ENCODE results near the gene MCM6. TPM values are rescaled to one million over a fixed set of nuclear protein-coding genes. Genes with fewer than 3 reads are reported as not detected.

Gene MCM6
- total RNA-seq, 4 donors from 2014 or later = 8.2 to 10.1 (median 9.8) TPM

DNA sequence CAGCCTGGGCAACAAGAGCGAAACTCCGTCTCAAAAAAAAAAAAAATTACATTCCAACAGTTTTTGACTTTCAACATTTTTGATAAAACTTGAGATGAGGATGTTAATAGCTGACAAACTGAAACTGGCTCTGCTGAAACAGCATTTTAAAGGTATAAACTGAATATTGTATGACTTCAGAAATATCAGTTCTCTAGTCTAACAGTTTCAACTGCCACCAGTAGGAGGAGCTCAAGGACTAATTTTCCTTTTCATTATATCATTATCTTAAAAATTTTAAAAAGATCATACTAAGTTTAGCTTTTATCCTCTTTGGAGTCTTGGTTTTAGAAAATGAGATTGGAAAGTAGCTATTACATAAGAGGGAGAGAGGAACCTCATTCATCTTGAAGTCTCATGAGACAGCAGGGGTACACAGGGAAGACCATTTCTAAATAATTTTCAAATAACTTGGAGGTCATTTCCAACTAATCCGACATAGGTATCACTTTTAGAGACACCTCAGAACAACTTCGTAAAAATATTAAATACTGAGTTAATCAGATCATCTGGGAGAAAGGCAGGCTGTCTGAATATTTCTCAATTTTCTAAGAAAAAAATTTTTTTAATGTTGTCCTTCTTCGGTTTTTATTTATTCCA, 37.6 kb upstream of the MCM6 start:
- Histone ChIP-seq H3K4me1 (no peaks in the 10 kb centered on the region), H3K9me3 (no peaks in the 10 kb centered on the region), H3K36me3 (peaks cover 0 to 39% of the 10 kb centered on the region in 2 donors), H3K4me3 (no peak overlapping the region), H3K27me3 (no peaks in the 10 kb centered on the region), H3K27ac (no peak overlapping the region)
- 73 to 82% methylated on average over 5 of the region's 5 CpGs for WGBS, 2 donors (ENCODE audit: low coverage in 1 of 2)
- no peak for ATAC-seq
- TF ChIP-seq, protein P1, sequence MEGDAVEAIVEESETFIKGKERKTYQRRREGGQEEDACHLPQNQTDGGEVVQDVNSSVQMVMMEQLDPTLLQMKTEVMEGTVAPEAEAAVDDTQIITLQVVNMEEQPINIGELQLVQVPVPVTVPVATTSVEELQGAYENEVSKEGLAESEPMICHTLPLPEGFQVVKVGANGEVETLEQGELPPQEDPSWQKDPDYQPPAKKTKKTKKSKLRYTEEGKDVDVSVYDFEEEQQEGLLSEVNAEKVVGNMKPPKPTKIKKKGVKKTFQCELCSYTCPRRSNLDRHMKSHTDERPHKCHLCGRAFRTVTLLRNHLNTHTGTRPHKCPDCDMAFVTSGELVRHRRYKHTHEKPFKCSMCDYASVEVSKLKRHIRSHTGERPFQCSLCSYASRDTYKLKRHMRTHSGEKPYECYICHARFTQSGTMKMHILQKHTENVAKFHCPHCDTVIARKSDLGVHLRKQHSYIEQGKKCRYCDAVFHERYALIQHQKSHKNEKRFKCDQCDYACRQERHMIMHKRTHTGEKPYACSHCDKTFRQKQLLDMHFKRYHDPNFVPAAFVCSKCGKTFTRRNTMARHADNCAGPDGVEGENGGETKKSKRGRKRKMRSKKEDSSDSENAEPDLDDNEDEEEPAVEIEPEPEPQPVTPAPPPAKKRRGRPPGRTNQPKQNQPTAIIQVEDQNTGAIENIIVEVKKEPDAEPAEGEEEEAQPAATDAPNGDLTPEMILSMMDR (IDR thresholded peaks at IDR 0.05) = peak; percentile 71 to 72 (median 71)
- TF ChIP-seq EP300 (IDR thresholded peaks at IDR 0.05) = no peak

DNA sequence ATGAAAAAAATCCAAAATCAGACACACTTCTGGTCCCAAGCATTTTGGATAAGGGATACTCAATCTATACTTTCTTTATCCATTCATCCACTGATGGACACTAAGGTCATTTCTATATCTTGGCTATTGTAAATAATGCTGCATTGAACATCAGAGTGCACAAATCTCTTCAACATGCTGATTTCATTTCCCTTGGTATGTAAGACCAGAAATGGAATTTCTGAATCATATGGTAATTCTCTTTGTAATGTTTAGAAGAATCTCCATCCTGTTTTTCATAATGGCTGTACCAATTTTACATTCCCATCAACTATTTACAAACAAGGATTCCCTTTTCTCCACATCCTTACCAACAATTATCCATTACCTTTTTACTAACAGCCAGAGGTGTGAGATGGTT, 33.7 kb upstream of the MCM6 start:
- Histone ChIP-seq H3K36me3 (peaks cover 0 to 68% of the 10 kb centered on the region in 2 donors), H3K27me3 (no peaks in the 10 kb centered on the region), H3K4me1 (no peaks in the 10 kb centered on the region), H3K4me3 (no peak overlapping the region), H3K27ac (no peak overlapping the region), H3K9me3 (no peaks in the 10 kb centered on the region)
- TF ChIP-seq POLR2AphosphoS5 (IDR thresholded peaks at IDR 0.05) (no peak), EP300 (IDR thresholded peaks at IDR 0.05) (no peak), POLR2A (IDR thresholded peaks at IDR 0.05) (no peak)
- TF ChIP-seq, protein P1 (IDR thresholded peaks at IDR 0.05) = no peak
- ATAC-seq = no peak

DNA sequence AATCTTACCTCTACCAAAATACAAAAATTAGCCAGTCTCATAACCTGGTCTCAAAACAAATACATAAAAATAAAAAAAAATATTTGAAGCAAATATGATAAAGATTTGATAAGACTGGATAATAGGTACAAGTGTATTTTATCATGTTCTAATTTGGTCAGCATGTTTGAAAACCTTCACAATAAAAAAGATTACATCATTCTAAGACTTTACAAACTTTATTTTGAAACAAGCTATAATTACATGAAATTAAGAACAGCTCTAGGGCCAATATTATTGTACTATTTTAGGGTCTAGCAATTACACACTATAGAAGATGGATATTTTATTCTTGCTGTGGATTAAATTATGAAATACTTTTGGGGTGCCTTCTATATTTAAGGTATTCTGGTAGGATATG, 29.4 kb upstream of the MCM6 start:
- H3K36me3 ChIP-seq = peaks cover 0 to 83% of the 10 kb centered on the region in 2 donors
- no peak for ATAC-seq
- no peaks in the 10 kb centered on the region for H3K27me3 ChIP-seq
- H3K9me3 ChIP-seq = no peaks in the 10 kb centered on the region
- H3K27ac ChIP-seq = no peak overlapping the region
- no peak overlapping the region for H3K4me3 ChIP-seq
- no peaks in the 10 kb centered on the region for H3K4me1 ChIP-seq
- TF ChIP-seq EP300 (IDR thresholded peaks at IDR 0.05) (no peak), POLR2AphosphoS5 (IDR thresholded peaks at IDR 0.05) (no peak), POLR2A (IDR thresholded peaks at IDR 0.05) (no peak)
- TF ChIP-seq, protein P1 (IDR thresholded peaks at IDR 0.05) = no peak

DNA sequence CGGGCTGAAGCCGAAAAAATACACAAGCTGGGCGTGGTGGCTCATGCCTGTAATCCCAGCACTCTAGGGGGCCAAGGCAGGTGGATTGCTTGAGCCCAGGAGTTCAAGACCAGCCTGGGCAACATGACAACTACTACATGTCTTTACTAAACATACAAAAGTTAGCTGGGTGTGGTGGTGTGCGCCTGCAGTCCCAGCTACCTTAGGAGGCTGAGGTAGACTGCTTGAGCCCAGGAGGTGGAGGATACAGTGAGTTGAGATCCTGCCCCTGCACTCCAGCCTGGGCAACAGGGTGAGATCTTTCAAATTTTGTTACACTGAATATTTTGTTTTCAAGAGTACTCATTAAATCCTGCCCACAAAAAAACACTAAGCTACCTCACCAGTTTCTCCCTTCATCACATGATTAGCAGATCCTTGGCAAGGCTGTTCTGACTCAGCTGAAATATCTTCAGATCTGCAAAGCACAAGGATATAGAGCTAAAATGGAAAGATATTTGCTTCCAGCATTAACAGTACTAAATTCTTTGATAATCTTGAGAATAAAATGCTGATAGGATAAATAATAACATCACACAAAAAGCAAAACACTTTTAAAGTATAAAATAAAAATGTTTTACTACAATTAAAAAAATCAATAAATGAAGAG, 28.2 kb upstream of the MCM6 start:
- no peaks in the 10 kb centered on the region for H3K27me3 ChIP-seq
- WGBS, 2 donors (ENCODE audit: low coverage in 1 of 2) = 94 to 95% methylated on average over 3 of the region's 4 CpGs
- H3K9me3 ChIP-seq = no peaks in the 10 kb centered on the region
- no peak overlapping the region for H3K4me3 ChIP-seq
- peak overlapping the region in 1 of 4 donors; percentile 11 for H3K27ac ChIP-seq
- H3K36me3 ChIP-seq = peaks cover 0 to 72% of the 10 kb centered on the region in 2 donors
- no peaks in the 10 kb centered on the region for H3K4me1 ChIP-seq
- TF ChIP-seq, protein P1 (IDR thresholded peaks at IDR 0.05) = no peak
- ATAC-seq = no peak

- WGBS, 2 donors (ENCODE audit: low coverage in 1 of 2) = 71 to 90% methylated on average over 2 to 3 of the region's 3 CpGs
- Histone ChIP-seq H3K27me3 (no peaks in the 10 kb centered on the region), H3K27ac (no peak overlapping the region), H3K4me3 (no peak overlapping the region), H3K36me3 (peaks cover 0 to 70% of the 10 kb centered on the region in 2 donors), H3K4me1 (no peaks in the 10 kb centered on the region), H3K9me3 (no peaks in the 10 kb centered on the region)
- TF ChIP-seq EP300 (IDR thresholded peaks at IDR 0.05) = no peak
- no peak for TF ChIP-seq POLR2A (IDR thresholded peaks at IDR 0.05)
- TF ChIP-seq, protein P1 (IDR thresholded peaks at IDR 0.05) = no peak
- no peak for TF ChIP-seq POLR2AphosphoS5 (IDR thresholded peaks at IDR 0.05)
- ATAC-seq = peak; percentile 25
Observed at GRCh38 chr2:135903650-135904049, 27.4 kb upstream of the MCM6 start.
